Adipocyte (in vitro differentiated cells): ENCODE data around the gene TAF1D.
A peak's percentile ranks its signal among the peaks of the same experiment; 100 is the strongest.
"Not testable (repeated sequence)": the region's sequence is repeated elsewhere in the genome, so short reads cannot be mapped to it uniquely, and the experiment has no call there.

Source experiments
- DNase-seq: peaks from one replicate; pipeline ENCODE4 v3.0.0-alpha.2; 2015; ENCODE audit warnings: low read depth
- H3K27me3 ChIP-seq: replicated peaks from 2 replicates; pipeline ENCODE4 v1.7.0; 2013; ENCODE audit warnings: mild to moderate bottlenecking, low read length, moderate library complexity; ENCODE audit not compliant: control insufficient read depth, insufficient read depth
- H3K36me3 ChIP-seq: 2 replicates; pipeline ENCODE4 v1.7.0; 2013; ENCODE audit warnings: low read length, mild to moderate bottlenecking, moderate library complexity; ENCODE audit not compliant: control insufficient read depth, insufficient read depth, severe bottlenecking
- H3K4me1 ChIP-seq: 2 replicates; pipeline ENCODE4 v1.7.0; 2013; ENCODE audit warnings: mild to moderate bottlenecking, low read length, moderate library complexity; ENCODE audit not compliant: control insufficient read depth, insufficient read depth
- H3K4me3 ChIP-seq: 2 replicates; pipeline ENCODE4 v1.7.0; 2013; ENCODE audit warnings: mild to moderate bottlenecking, low read length, moderate library complexity
- H3K9ac ChIP-seq: 2 replicates; pipeline ENCODE4 v1.7.0; 2013; ENCODE audit warnings: mild to moderate bottlenecking, low read length, moderate library complexity
- H3K9me3 ChIP-seq: 2 replicates; pipeline ENCODE4 v1.7.0; 2013; ENCODE audit warnings: mild to moderate bottlenecking, low read length, moderate library complexity; ENCODE audit not compliant: control insufficient read depth

The TAF1D gene

GRCh38 chr11:93747122-93747521, 5.8 kb upstream of the TAF1D start:
- Histone ChIP-seq H3K4me3 (no peak overlapping the region), H3K27me3 (no peaks in the 10 kb centered on the region), H3K9ac (no peak overlapping the region), H3K9me3 (no peaks in the 10 kb centered on the region), H3K36me3 (peaks cover 8% of the 10 kb centered on the region), H3K4me1 (no peaks in the 10 kb centered on the region)
- DNase-seq, result no peak

- Histone ChIP-seq H3K36me3 (peaks cover 8% of the 10 kb centered on the region), H3K9me3 (no peaks in the 10 kb centered on the region), H3K27me3 (no peaks in the 10 kb centered on the region), H3K4me1 (no peaks in the 10 kb centered on the region), H3K4me3 (no peak overlapping the region), H3K9ac (no peak overlapping the region)
- no peak for DNase-seq
Measured at GRCh38 chr11:93746101-93746500, 4.8 kb upstream of the TAF1D start.

- not testable (repeated sequence) for H3K4me3 ChIP-seq, DNase-seq, H3K9me3 ChIP-seq, H3K4me1 ChIP-seq, H3K27me3 ChIP-seq, H3K36me3 ChIP-seq
- peak overlapping the region; percentile 49 for H3K9ac ChIP-seq
Measured at GRCh38 chr11:93745005-93745755, 3.9 kb upstream of the TAF1D start.

- Histone ChIP-seq H3K27me3 (no peaks in the 10 kb centered on the region), H3K4me3 (no peak overlapping the region), H3K9ac (peak overlapping the region; percentile 49), H3K9me3 (no peaks in the 10 kb centered on the region), H3K36me3 (peaks cover 9% of the 10 kb centered on the region), H3K4me1 (peaks cover under 1% of the 10 kb centered on the region)
- no peak for DNase-seq
Measured at GRCh38 chr11:93744669-93745004, 3.3 kb upstream of the TAF1D start.

GRCh38 chr11:93743291-93743690, 2.0 kb upstream of the TAF1D start:
- no peak for DNase-seq
- Histone ChIP-seq H3K27me3 (no peaks in the 10 kb centered on the region), H3K9me3 (no peaks in the 10 kb centered on the region), H3K4me3 (no peak overlapping the region), H3K36me3 (peaks cover 22% of the 10 kb centered on the region), H3K9ac (no peak overlapping the region), H3K4me1 (peaks cover 14% of the 10 kb centered on the region)

- Histone ChIP-seq H3K9me3 (no peaks in the 10 kb centered on the region), H3K27me3 (no peaks in the 10 kb centered on the region), H3K9ac (peak overlapping the region; percentile 100), H3K4me3 (peak overlapping the region; percentile 98), H3K4me1 (peaks cover 28% of the 10 kb centered on the region), H3K36me3 (peaks cover 37% of the 10 kb centered on the region)
- DNase-seq, result no peak
Measured at GRCh38 chr11:93741882-93742226, 559 bp upstream of the TAF1D start.

- no peaks in the 10 kb centered on the region for H3K9me3 ChIP-seq
- peak overlapping the region; percentile 100 for H3K9ac ChIP-seq
- H3K36me3 ChIP-seq, result peaks cover 48% of the 10 kb centered on the region
- DNase-seq, result peak; percentile 85
- peak overlapping the region; percentile 98 for H3K4me3 ChIP-seq
- peaks cover 39% of the 10 kb centered on the region for H3K4me1 ChIP-seq
- no peaks in the 10 kb centered on the region for H3K27me3 ChIP-seq
Measured at GRCh38 chr11:93740730-93741093, 583 bp downstream of the TAF1D start.

- H3K4me1 ChIP-seq, result peaks cover 45% of the 10 kb centered on the region
- no peaks in the 10 kb centered on the region for H3K9me3 ChIP-seq
- H3K4me3 ChIP-seq, result peak overlapping the region; percentile 98
- peak; percentile 44 for DNase-seq
- no peaks in the 10 kb centered on the region for H3K27me3 ChIP-seq
- H3K9ac ChIP-seq, result peak overlapping the region; percentile 100
- H3K36me3 ChIP-seq, result peaks cover 53% of the 10 kb centered on the region
Measured at GRCh38 chr11:93740031-93740729, 1.1 kb downstream of the TAF1D start.

- DNase-seq, result no peak
- peaks cover 59% of the 10 kb centered on the region for H3K4me1 ChIP-seq
- H3K27me3 ChIP-seq, result no peaks in the 10 kb centered on the region
- H3K9ac ChIP-seq, result peak overlapping the region; percentile 100
- peak overlapping the region; percentile 98 for H3K4me3 ChIP-seq
- H3K36me3 ChIP-seq, result peaks cover 65% of the 10 kb centered on the region
- H3K9me3 ChIP-seq, result no peaks in the 10 kb centered on the region
Measured at GRCh38 chr11:93738647-93739081, 2.6 kb downstream of the TAF1D start.

GRCh38 chr11:93737904-93738612, 3.2 kb downstream of the TAF1D start:
- Histone ChIP-seq H3K9ac (peak overlapping the region; percentile 100), H3K4me1 (peaks cover 63% of the 10 kb centered on the region), H3K4me3 (peak overlapping the region; percentile 98), H3K9me3 (no peaks in the 10 kb centered on the region), H3K36me3 (peaks cover 67% of the 10 kb centered on the region), H3K27me3 (no peaks in the 10 kb centered on the region)
- DNase-seq, result no peak

- Histone ChIP-seq H3K9ac (peak overlapping the region; percentile 50), H3K4me1 (peaks cover 63% of the 10 kb centered on the region), H3K36me3 (peaks cover 86% of the 10 kb centered on the region), H3K9me3 (no peaks in the 10 kb centered on the region), H3K4me3 (peak overlapping the region; percentile 98), H3K27me3 (no peaks in the 10 kb centered on the region)
- peak; percentile 69 for DNase-seq
Measured at GRCh38 chr11:93736129-93736528, 5.2 kb downstream of the TAF1D start.
